K562 (cell line): ENCODE measurements around the gene ABHD3. TPM values are rescaled to one million over a fixed set of nuclear protein-coding genes. Genes with fewer than 3 reads are reported as not detected.
A peak's percentile ranks its signal among the peaks of the same experiment; 100 is the strongest.

Experiments
- ATAC-seq: fragments of 200-7000 bp; cut with Tn5 transposase; 3 replicates; pipeline ENCODE4 v1.9.1; 2020; ENCODE audit warnings: moderate library complexity
- BruUV-seq: library from RNA; stranded (reverse); fragments of 400-500 nt; replicated peaks from 2 replicates; lab custom pipeline; 2021; lab: Mats Ljungman, UMichigan
- CTCF ChIA-PET: fragments of 300-600 bp; formaldehyde crosslinking; extraction: SDS; loops from one replicate; lab custom pipeline; 2021; ENCODE audit warnings: low intra/inter-chr PET ratio; lab: Yijun Ruan, JAX
- POLR2A ChIA-PET: fragments of 300-600, 350-650 bp; sonication (Branson Sonifier 250); formaldehyde crosslinking; extraction: SDS; loops from one replicate; lab custom pipeline; 2021; ENCODE audit warnings: antibody characterized with exemption, inconsistent platforms; lab: Yijun Ruan, JAX
- DNase-seq, 4 experiments: peaks; one replicate each; pipeline versions ENCODE4 v3.0.0 to v3.0.0-alpha.2; 2011 to 2018; ENCODE audit warnings: low spot score in 3 of 4, mixed read lengths in 3 of 4; ENCODE audit errors: extremely low read depth in 1 of 4
- FAIRE-seq: peaks from 2 replicates; lab custom pipeline; 2011; peaks lifted over from hg19 to GRCh38; lab: Jason Lieb, UNC
- H2AFZ ChIP-seq: 2 replicates; pipeline ENCODE4 v1.6.0; 2011; ENCODE audit warnings: low read depth, low read length, control low read depth, inconsistent platforms
- H3K27ac ChIP-seq: fragments of 200-600 bp; 3 replicates; pipeline ENCODE4 v1.8.0; 2011; ENCODE audit warnings: low read depth, mild to moderate bottlenecking, control low read depth, inconsistent platforms, low read length, moderate library complexity, mixed read lengths; ENCODE audit errors: extremely low read depth
- H3K27me3 ChIP-seq, 2 experiments: fragments of 300-600 bp in 1 of 2; 2 replicates in 1 of 2; 3 replicates in 1 of 2; pipeline versions ENCODE4 v1.6.0 to v1.8.0; 2011; ENCODE audit warnings: inconsistent platforms in 2 of 2, low read length in 2 of 2, mild to moderate bottlenecking in 1 of 2, mixed read lengths in 1 of 2, moderate library complexity in 1 of 2; ENCODE audit not compliant: control insufficient read depth in 2 of 2, insufficient read depth in 2 of 2
- H3K36me3 ChIP-seq: fragments of 300-600 bp; 3 replicates; pipeline ENCODE4 v1.8.0; 2011; ENCODE audit warnings: mild to moderate bottlenecking, low read length, inconsistent platforms; ENCODE audit not compliant: control insufficient read depth, insufficient read depth
- H3K4me1 ChIP-seq, 2 experiments: fragments of 200-600 bp in 1 of 2; replicated peaks in 1 of 2; 2 replicates in 1 of 2; 3 replicates in 1 of 2; pipeline versions ENCODE4 v1.5.1 to v1.8.0; 2011; ENCODE audit warnings: inconsistent platforms in 2 of 2, low read length in 2 of 2, mild to moderate bottlenecking in 1 of 2, mixed read lengths in 1 of 2, moderate library complexity in 1 of 2; ENCODE audit not compliant: control insufficient read depth in 2 of 2, insufficient read depth in 2 of 2
- H3K4me2 ChIP-seq: 2 replicates; pipeline ENCODE4 v1.6.1; 2011; ENCODE audit warnings: low read length, control low read depth, inconsistent platforms, mixed read lengths; ENCODE audit not compliant: insufficient read depth
- H3K4me3 ChIP-seq: fragments of 200-600 bp; sonication (generic), shearing (Covaris generic); 2 replicates; pipeline ENCODE4 v1.5.1; 2016; ENCODE audit warnings: control low read depth, inconsistent platforms
- H3K79me2 ChIP-seq: fragments of 200-600 bp; 3 replicates; pipeline ENCODE4 v1.8.0; 2011; ENCODE audit warnings: low read length, inconsistent platforms; ENCODE audit not compliant: control insufficient read depth, insufficient read depth
- H3K9ac ChIP-seq, 2 experiments: 2 replicates each; pipeline versions ENCODE4 v1.6.0 to v1.6.1; 2011; ENCODE audit warnings: low read depth in 2 of 2, low read length in 2 of 2, control low read depth in 1 of 2, inconsistent platforms in 1 of 2, mild to moderate bottlenecking in 1 of 2, mixed read lengths in 1 of 2; ENCODE audit not compliant: insufficient read depth in 1 of 2
- H3K9me1 ChIP-seq: one replicate; pipeline ENCODE4 v1.6.0; 2011; ENCODE audit warnings: inconsistent platforms, mild to moderate bottlenecking, low read length, moderate library complexity; ENCODE audit not compliant: control insufficient read depth, insufficient read depth
- H3K9me3 ChIP-seq: replicated peaks from 2 replicates; pipeline ENCODE4 v1.5.1; 2011; ENCODE audit warnings: low read depth, low read length, inconsistent platforms; ENCODE audit not compliant: control insufficient read depth, insufficient read depth
- H4K20me1 ChIP-seq: replicated peaks from 2 replicates; pipeline ENCODE4 v1.6.1; 2011; ENCODE audit warnings: low read length, inconsistent platforms, mixed read lengths; ENCODE audit not compliant: control insufficient read depth, insufficient read depth
- ELF2 ChIP-seq: fragments of 250-450 bp; sonication (Bioruptor Pico); IDR thresholded peaks from 2 replicates; pipeline ENCODE4 v1.5.0; 2021; ENCODE audit warnings: mild to moderate bottlenecking
- KDM1A ChIP-seq, 2 experiments: fragments of 450-650 bp; IDR thresholded peaks; 2 replicates each; pipeline ENCODE4 v1.6.1; 2016; ENCODE audit warnings: mild to moderate bottlenecking in 2 of 2
- MECOM ChIP-seq: fragments of 250-450 bp; sonication (Bioruptor Pico); IDR thresholded peaks from 2 replicates; pipeline ENCODE4 v1.8.0; 2022; ENCODE audit warnings: inconsistent platforms
- RBFOX2 ChIP-seq: fragments of 200-400 bp; formaldehyde crosslinking; IDR thresholded peaks from 2 replicates; pipeline ENCODE4 v1.6.1; 2017; ENCODE audit warnings: low read depth, mild to moderate bottlenecking, low read length, moderate library complexity
- RBM25 ChIP-seq: fragments of 200-400 bp; formaldehyde crosslinking; IDR thresholded peaks from 2 replicates; pipeline ENCODE4 v1.6.1; 2018; ENCODE audit warnings: low read length, low read depth, moderate library complexity; ENCODE audit not compliant: severe bottlenecking
- RNF2 ChIP-seq: sonication (generic); IDR thresholded peaks from 2 replicates; pipeline ENCODE4 v1.6.1; 2016
- SAFB2 ChIP-seq: fragments of 200-400 bp; formaldehyde crosslinking; IDR thresholded peaks from 2 replicates; pipeline ENCODE4 v1.6.1; 2018; ENCODE audit warnings: borderline replicate concordance, low read length, low read depth, moderate library complexity; ENCODE audit not compliant: severe bottlenecking
- SMARCA4 ChIP-seq: fragments of 450-650 bp; IDR thresholded peaks from 2 replicates; pipeline ENCODE4 v1.6.1; 2016
- ZKSCAN8 ChIP-seq: fragments of 200-800 bp; sonication (Bioruptor generic); IDR thresholded peaks from 2 replicates; pipeline ENCODE4 v1.6.1; 2016; ENCODE audit warnings: missing genetic modification characterization, missing compliant biosample characterization
- ZNF146 ChIP-seq: IDR thresholded peaks from one replicate; pipeline ENCODE4 v1.6.1; 2018; ENCODE audit warnings: missing compliant biosample characterization; ENCODE audit not compliant: unreplicated experiment
- whole genome bisulfite sequencing: fragments of 100-300 bp; shearing (Covaris generic); methylation state at CpG from one replicate; pipeline ENCODE4 v1.1.6; 2016; ENCODE audit warnings: low coverage, mixed read lengths; ENCODE audit not compliant: insufficient coverage; ENCODE audit errors: missing lambda C conversion rate; 5-methylcytosine and 5-hydroxymethylcytosine counted together
- in situ Hi-C: fragments of 300-500 bp; cut with MboI; formaldehyde crosslinking; loops from 4 replicates; pipeline ENCODE4 v1.15.0; 2018; ENCODE audit warnings: inconsistent platforms, mixed read lengths
- intact Hi-C: fragments of 100-400 bp; cut with micrococcal nuclease; formaldehyde crosslinking; loops from 2 replicates; pipeline ENCODE4 v1.14.2; 2022
- polyA plus RNA-seq, 8 experiments: library from polyadenylated mRNA; depleted of rRNA in 4 of 8; stranded (reverse) in 5 of 8; unstranded in 3 of 8; fragments of >200 nt; fragmentation: Nextera tagmentation in 2 of 8; fragmentation: Illumina TruSeq in 1 of 8; extraction: Ambion mirVana in 2 of 8; extraction: Trizol in 1 of 8; gene quantifications; 2 replicates each; pipeline versions ENCODE4 v1.2.1 to v1.2.3, GENCODE V29; 2011 to 2014; ENCODE audit warnings: inconsistent platforms in 1 of 8, missing spikeins in 1 of 8
- total RNA-seq, 7 experiments: library from RNA; depleted of rRNA in 6 of 7; stranded (reverse); fragments of >200 nt in 6 of 7; fragmentation: Illumina TruSeq in 2 of 7; extraction: Trizol in 2 of 7; gene quantifications; 2 replicates each; pipeline versions ENCODE4 v1.2.1 to v1.2.3, GENCODE V29; 2011 to 2021; ENCODE audit warnings: low replicate concordance in 1 of 7
- TF ChIP-seq, protein P1 (sequence below): fragments of 250-450 bp; sonication (Bioruptor Pico); IDR thresholded peaks from 2 replicates; pipeline ENCODE4 v1.5.0; 2021; ENCODE audit warnings: mild to moderate bottlenecking, moderate library complexity

ABHD3 gene
- total and polyA plus RNA-seq, 9 of the 15 experiments (the other 6 are each of a cell fraction or from before 2014, with no cell fraction given): 6.3 to 38.8 (median 19.4) TPM

GRCh38 chr18:21743166-21743832 lies 38.7 kb upstream of the ABHD3 start:
- H3K4me2 ChIP-seq: peak overlapping the region; percentile 30
- no peaks in the 10 kb centered on the region for H3K9me1 ChIP-seq
- peaks cover 75% of the 10 kb centered on the region for H3K79me2 ChIP-seq
- H3K36me3 ChIP-seq: no peaks in the 10 kb centered on the region
- H3K9ac ChIP-seq: 0 out of 4 replicates have a peak overlapping the region, but pooled peaks of 1 of the 2 experiments have one; percentile 90
- CTCF ChIA-PET: no interaction called here
- H2AFZ ChIP-seq: no peak overlapping the region
- peak; percentile 37 for FAIRE-seq
- in situ Hi-C loops (no loop called here), intact Hi-C loops (loop anchor here (5.0 to 10.0 kb wide), 2 partner anchors 131 to 248 kb away; partner anchors contain the start of gene SNRPD1)
- no peak overlapping the region for H3K27ac ChIP-seq
- 24% methylated on average over 7 of the region's 7 CpGs for WGBS
- H4K20me1 ChIP-seq: peaks cover 25% of the 10 kb centered on the region
- BruUV-seq: no TSS peak
- no peak for ATAC-seq
- H3K4me3 ChIP-seq: peak overlapping the region; percentile 90; the same call in 1 of the 2 replicates
- POLR2A ChIA-PET: interaction anchor here (0.6 to 3.8 kb wide), 2 partner anchors 8 to 580 kb away, joined by 3 to 21 read pairs; no protein-coding TSS in a partner anchor
- peaks cover 12 to 20% of the 10 kb centered on the region in 2 experiments; a peak in 4 of 5 replicates for H3K4me1 ChIP-seq
- no peak for TF ChIP-seq ZKSCAN8 (CRISPR knock-in tag)
- no peak for TF ChIP-seq ELF2
- 0 out of 4 replicates have a peak, but pooled peaks of 1 of the 2 experiments have one; percentile 11 for TF ChIP-seq KDM1A (IDR thresholded peaks at IDR 0.05)
- 0 out of 2 replicates have a peak, but pooled peaks have one; percentile 20 for TF ChIP-seq MECOM
- TF ChIP-seq RBFOX2: no peak
- TF ChIP-seq SAFB2: no peak
- TF ChIP-seq RBM25: peak; percentile 31
- TF ChIP-seq, protein P1, sequence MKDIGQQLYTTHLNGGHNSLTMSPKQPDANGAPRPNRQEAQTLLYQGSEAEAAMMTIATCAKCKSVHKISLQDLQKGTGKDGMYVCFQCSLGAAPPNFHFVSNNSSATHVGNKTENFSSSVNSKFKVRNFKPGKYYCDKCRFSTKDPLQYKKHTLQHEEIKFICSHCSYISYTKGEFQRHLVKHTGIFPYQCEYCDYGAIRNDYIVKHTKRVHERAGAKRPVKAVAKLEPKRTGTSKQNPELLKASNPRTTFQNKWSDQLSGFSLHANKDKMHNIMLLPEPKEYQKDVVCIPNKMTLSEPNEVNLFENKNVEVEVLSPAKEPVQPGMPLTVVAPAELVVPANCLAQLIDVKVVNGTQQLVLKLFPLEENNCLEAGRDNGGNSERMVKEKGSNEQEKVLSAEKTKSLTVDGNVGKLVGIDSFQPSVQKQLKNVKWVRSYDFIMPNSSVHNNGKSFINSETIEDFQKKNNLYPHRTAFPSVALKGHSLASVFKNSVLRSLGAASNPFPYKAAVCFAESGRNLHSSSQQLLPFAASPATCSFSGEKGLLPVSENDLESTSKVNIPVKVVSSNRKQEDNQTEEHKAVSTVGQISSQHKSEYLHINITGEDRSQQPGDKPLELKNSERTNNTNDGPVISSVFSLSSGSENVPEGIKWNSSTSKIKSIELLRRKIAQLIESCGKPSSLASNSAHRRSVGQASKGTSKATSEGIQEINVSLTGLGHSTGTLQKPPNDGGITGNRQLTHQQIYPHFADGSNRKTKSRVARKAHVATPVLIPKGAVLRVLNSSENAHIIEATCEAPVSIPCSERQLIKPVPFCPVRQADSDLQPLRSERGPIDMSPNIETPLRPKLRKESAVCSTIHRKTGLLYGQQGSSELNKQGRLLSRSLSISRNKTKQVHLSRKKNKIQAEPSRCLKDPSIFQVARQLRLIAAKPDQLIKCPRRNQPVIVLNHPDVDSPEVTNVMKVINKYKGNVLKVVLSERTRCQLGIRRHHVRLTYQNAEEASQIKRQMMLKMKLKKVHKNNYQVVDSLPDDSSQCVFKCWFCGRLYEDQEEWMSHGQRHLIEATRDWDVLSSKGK (CRISPR knock-in tag): no peak
- TF ChIP-seq SMARCA4: no peak
- peak; percentile 92 for TF ChIP-seq ZNF146
- TF ChIP-seq RNF2: no peak
- H3K27me3 ChIP-seq: no peaks in the 10 kb centered on the region
- H3K9me3 ChIP-seq: no peaks in the 10 kb centered on the region
- no peak for DNase-seq
